ENCODE data around the gene CDH18.
A peak's percentile ranks its signal among the peaks of the same experiment; 100 is the strongest.

The CDH18 gene

DNA sequence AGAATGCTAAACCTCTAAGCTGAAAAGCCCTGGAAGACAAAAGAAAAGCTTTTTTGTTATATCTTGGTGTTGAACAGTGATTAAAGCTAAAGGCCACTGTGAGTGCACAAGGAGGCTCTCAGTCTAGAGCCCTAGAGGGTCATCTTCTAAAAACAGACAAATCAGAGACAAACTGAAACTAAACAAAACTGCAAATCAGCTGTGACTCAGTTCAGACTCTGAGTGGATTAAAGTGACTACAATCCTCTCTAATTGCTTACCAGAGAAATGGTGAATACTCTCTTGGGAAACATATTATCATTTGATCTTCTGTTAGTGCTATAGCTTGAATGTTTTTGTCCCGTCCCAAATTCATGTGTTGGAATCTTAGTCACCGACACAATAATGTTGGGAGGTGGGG lies 491.9 kb downstream of the CDH18 start:
- no peak overlapping the region for H3K4me2 ChIP-seq (ENCODE audit: low read depth, low read length, poor library complexity, severe bottlenecking)
- H3K9ac ChIP-seq (ENCODE audit: low read length) = no peak overlapping the region
- no peaks in the 10 kb centered on the region for H3K9me2 ChIP-seq (replicated peaks; ENCODE audit: insufficient read depth, low read length)
- H3K27me3 ChIP-seq (ENCODE audit: low read length) = no peaks in the 10 kb centered on the region
- H3K36me3 ChIP-seq (ENCODE audit: low read length) = no peaks in the 10 kb centered on the region
- no peaks in the 10 kb centered on the region for H4K20me1 ChIP-seq (ENCODE audit: low read depth, low read length)
- H3K9me3 ChIP-seq (ENCODE audit: insufficient read depth, low read length) = no peaks in the 10 kb centered on the region
- no peaks in the 10 kb centered on the region for H3F3A ChIP-seq (ENCODE audit: insufficient read depth)
- no peak overlapping the region for H3K27ac ChIP-seq (ENCODE audit: low read depth, low read length)
- H3K4me3 ChIP-seq (ENCODE audit: insufficient read depth, low read length, poor library complexity, severe bottlenecking) = no peak overlapping the region
- peak overlapping the region; percentile 23 for H2AFZ ChIP-seq (ENCODE audit: low read depth, low read length, severe bottlenecking)
- TF ChIP-seq, protein P1, sequence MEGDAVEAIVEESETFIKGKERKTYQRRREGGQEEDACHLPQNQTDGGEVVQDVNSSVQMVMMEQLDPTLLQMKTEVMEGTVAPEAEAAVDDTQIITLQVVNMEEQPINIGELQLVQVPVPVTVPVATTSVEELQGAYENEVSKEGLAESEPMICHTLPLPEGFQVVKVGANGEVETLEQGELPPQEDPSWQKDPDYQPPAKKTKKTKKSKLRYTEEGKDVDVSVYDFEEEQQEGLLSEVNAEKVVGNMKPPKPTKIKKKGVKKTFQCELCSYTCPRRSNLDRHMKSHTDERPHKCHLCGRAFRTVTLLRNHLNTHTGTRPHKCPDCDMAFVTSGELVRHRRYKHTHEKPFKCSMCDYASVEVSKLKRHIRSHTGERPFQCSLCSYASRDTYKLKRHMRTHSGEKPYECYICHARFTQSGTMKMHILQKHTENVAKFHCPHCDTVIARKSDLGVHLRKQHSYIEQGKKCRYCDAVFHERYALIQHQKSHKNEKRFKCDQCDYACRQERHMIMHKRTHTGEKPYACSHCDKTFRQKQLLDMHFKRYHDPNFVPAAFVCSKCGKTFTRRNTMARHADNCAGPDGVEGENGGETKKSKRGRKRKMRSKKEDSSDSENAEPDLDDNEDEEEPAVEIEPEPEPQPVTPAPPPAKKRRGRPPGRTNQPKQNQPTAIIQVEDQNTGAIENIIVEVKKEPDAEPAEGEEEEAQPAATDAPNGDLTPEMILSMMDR (IDR thresholded peaks at IDR 0.05; ENCODE audit: insufficient read depth, low read length, poor library complexity, severe bottlenecking) = no peak
- no peak for TF ChIP-seq EZH2phosphoT487 (conservative IDR thresholded peaks at IDR 0.05; ENCODE audit: low read length)
- no peaks in the 10 kb centered on the region for H3K79me2 ChIP-seq (ENCODE audit: insufficient read depth, low read length)

GRCh38 chr5:19492861-19493260 lies 495.1 kb downstream of the CDH18 start:
- TF ChIP-seq EZH2phosphoT487 (conservative IDR thresholded peaks at IDR 0.05; ENCODE audit: low read length) = no peak
- TF ChIP-seq, protein P1 (IDR thresholded peaks at IDR 0.05; ENCODE audit: insufficient read depth, low read length, poor library complexity, severe bottlenecking) = no peak
- Histone ChIP-seq H3K9ac (ENCODE audit: low read length) (no peak overlapping the region), H3K27me3 (ENCODE audit: low read length) (no peaks in the 10 kb centered on the region), H3K9me2 (replicated peaks; ENCODE audit: insufficient read depth, low read length) (no peaks in the 10 kb centered on the region), H3F3A (ENCODE audit: insufficient read depth) (no peaks in the 10 kb centered on the region), H3K9me3 (ENCODE audit: insufficient read depth, low read length) (no peaks in the 10 kb centered on the region), H3K4me3 (ENCODE audit: insufficient read depth, low read length, poor library complexity, severe bottlenecking) (no peak overlapping the region), H3K79me2 (ENCODE audit: insufficient read depth, low read length) (no peaks in the 10 kb centered on the region), H3K27ac (ENCODE audit: low read depth, low read length) (no peak overlapping the region), H3K4me2 (ENCODE audit: low read depth, low read length, poor library complexity, severe bottlenecking) (no peak overlapping the region), H4K20me1 (ENCODE audit: low read depth, low read length) (no peaks in the 10 kb centered on the region), H3K36me3 (ENCODE audit: low read length) (no peaks in the 10 kb centered on the region), H2AFZ (ENCODE audit: low read depth, low read length, severe bottlenecking) (peak overlapping the region; percentile 14)

DNA sequence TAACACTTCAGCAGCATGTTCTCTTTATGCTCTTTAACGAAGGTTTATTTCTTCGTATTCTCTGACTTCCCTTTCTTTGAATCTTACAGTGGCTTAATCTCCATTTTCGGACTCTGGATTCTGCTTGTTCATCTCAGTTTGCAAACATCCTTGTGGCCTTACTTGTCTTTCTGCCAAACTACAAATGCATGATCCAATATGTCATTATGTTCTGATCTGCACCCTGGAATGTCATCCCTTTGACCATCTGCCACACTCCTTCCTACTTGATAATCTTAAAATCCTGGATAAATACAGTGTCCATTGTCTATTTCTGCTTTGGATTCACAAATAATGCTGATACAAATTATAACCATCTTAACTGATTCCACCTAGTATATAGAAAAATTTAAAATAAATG lies 499.2 kb downstream of the CDH18 start:
- H3K79me2 ChIP-seq (ENCODE audit: insufficient read depth, low read length) = no peaks in the 10 kb centered on the region
- H3K27ac ChIP-seq (ENCODE audit: low read depth, low read length) = no peak overlapping the region
- H3K36me3 ChIP-seq (ENCODE audit: low read length) = no peaks in the 10 kb centered on the region
- TF ChIP-seq, protein P1 (IDR thresholded peaks at IDR 0.05; ENCODE audit: insufficient read depth, low read length, poor library complexity, severe bottlenecking) = no peak
- TF ChIP-seq EZH2phosphoT487 (conservative IDR thresholded peaks at IDR 0.05; ENCODE audit: low read length) = no peak
- H2AFZ ChIP-seq (ENCODE audit: low read depth, low read length, severe bottlenecking) = peak overlapping the region; percentile 51
- no peak overlapping the region for H3K4me3 ChIP-seq (ENCODE audit: insufficient read depth, low read length, poor library complexity, severe bottlenecking)
- H4K20me1 ChIP-seq (ENCODE audit: low read depth, low read length) = no peaks in the 10 kb centered on the region
- no peak overlapping the region for H3K4me2 ChIP-seq (ENCODE audit: low read depth, low read length, poor library complexity, severe bottlenecking)
- H3F3A ChIP-seq (ENCODE audit: insufficient read depth) = no peaks in the 10 kb centered on the region
- H3K9ac ChIP-seq (ENCODE audit: low read length) = no peak overlapping the region
- H3K27me3 ChIP-seq (ENCODE audit: low read length) = no peaks in the 10 kb centered on the region
- H3K9me2 ChIP-seq (replicated peaks; ENCODE audit: insufficient read depth, low read length) = no peaks in the 10 kb centered on the region
- H3K9me3 ChIP-seq (ENCODE audit: insufficient read depth, low read length) = no peaks in the 10 kb centered on the region

Data from SU-DHL-6 (cell line).